Hindlimb muscle (tissue), 1 donor: ENCODE results near the gene PLEKHH2. TPM values are rescaled to one million over a fixed set of nuclear protein-coding genes. Genes with fewer than 3 reads are reported as not detected.
A peak's percentile ranks its signal among the peaks of the same experiment; 100 is the strongest.
"Not testable (repeated sequence)": the region's sequence is repeated elsewhere in the genome, so short reads cannot be mapped to it uniquely, and the experiment has no call there.

Experiments
- DNase-seq: peaks from one replicate; pipeline ENCODE4 v3.0.0-alpha.2; 2013
- polyA plus RNA-seq: library from polyadenylated mRNA; unstranded; fragments of 120-200 nt; gene quantifications from one replicate; pipeline ENCODE4 v1.2.1, GENCODE V29; 2013; ENCODE audit not compliant: insufficient read length

Gene PLEKHH2
- polyA plus RNA-seq, 1 donor: 5.6 TPM

DNA sequence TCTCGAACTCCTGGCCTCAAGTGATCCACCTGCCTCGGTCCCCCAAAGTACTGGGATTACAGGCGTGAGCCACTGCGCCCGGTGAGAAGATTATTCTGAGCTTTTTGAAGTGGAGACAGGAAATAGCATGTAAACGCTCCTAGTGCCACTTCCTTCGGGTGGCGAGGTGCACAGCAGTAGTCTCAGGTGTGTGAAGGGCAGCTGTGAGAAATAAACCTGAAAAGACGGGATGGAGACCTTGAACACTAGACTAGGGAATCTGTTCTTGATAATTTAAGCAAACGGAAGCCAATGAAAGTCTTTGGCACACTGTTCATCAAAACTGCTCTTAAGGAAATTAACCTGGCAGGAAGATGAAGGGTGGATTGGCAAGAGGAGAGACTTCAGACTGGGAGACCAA lies 439 bp upstream of the PLEKHH2 start:
- no peak for DNase-seq

DNA sequence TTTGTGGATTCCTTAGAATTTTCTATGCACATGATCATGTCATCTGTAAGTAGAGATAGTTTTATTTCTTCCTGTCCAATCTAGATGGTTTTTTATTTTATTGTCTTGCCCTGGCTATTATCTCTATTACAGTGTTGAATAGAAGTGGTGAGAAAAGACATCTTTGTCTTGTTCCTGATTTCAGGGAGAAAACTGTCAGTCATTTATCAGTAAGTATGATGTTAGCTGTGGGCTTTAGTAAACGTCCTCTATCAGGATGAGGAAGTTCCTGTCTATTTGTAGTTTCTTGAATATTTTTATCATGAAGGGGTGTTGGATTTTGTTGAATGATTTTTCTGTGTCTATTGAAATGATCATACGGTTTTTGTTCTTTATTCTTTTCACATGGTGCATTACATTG lies 5.3 kb downstream of the PLEKHH2 start:
- no peak for DNase-seq

DNA sequence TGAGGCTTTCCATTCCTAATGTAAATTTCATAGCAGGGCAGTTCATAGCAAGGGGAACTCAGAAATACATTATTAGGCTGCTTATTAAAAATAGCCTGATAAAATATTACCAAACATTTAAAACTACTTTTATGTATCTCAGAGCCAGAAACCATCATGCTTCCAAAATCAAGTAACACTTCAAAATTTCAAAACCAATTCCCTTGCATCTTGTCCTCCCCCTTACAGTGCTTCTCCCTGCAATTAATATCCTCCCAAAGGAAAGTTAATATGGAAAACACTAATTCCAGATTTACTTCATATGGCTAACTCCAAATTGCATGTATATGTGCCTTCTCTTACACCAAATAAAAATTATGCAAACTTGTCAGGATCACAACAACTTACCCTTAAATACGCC lies 6.6 kb downstream of the PLEKHH2 start:
- no peak for DNase-seq

DNA sequence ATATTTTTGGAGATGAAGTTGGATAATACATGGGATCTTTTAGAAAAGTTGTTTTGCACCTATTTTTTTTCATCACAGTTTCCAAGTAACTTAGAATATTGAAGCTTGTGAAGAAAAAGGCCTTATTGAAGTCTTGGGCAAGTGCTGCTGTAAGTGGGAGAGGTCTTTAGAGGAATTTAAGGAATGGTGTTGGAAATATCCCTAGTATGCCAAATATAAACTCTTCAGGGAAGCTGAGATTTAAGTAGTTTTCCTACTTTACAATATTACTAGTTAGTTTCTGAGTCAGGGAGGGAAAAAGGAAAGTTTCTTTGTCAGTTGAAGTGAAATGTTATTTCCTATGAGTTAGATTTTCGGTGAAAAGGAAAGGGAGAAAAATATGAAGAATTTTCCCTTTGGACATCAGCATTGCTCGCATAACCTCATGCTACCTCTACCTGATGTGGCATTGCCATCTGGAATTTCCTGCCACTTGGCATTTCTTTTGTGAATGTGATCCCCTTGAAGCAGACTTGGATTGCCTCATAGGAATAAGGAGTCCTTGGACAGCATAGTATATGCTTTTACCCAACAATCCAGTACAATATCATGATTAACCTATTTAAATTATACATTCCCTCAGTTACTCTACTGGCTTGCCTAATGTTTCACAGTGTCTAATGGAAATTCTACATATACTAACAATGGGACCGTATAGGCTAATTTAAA lies 12.1 kb downstream of the PLEKHH2 start:
- peak; percentile 58 for DNase-seq

DNA sequence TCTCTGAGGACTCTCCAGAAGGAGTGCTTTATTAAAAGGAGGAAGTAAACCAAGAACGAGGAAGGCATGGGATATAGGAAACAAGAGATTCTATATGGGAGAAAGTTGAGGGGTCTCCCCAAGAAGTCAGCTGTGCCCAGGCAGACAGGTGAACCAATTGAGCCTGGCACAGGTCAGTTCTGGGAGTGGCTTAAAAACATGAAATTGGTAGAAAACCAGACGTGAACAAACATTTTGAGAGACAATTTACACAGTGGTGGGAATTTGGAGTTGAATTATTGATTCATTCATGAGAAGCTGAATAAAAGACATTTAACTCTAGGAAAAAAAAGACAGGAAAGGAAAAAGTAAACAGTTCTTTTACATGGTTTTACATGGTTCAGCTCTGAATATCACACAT lies 16.4 kb downstream of the PLEKHH2 start:
- no peak for DNase-seq

DNA sequence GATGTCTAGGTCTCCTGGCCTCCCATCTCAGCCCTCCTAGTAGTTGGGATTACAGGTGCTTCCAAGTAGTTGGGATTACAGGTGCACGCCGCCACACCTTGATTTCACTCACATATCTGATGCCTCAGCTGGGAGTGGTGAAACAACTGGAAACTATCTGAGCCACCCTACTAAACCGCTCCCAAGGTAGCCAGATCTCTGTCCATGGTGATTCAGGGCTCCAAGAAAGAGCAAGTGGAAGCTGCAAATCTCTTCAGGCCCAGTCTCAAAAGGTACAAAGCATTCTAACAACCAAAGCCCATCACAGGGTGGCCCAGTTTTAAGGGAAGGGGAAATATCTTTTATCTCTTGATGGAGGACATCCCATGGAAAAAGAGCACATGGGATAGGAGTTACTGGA lies 20.2 kb downstream of the PLEKHH2 start:
- no peak for DNase-seq

DNA sequence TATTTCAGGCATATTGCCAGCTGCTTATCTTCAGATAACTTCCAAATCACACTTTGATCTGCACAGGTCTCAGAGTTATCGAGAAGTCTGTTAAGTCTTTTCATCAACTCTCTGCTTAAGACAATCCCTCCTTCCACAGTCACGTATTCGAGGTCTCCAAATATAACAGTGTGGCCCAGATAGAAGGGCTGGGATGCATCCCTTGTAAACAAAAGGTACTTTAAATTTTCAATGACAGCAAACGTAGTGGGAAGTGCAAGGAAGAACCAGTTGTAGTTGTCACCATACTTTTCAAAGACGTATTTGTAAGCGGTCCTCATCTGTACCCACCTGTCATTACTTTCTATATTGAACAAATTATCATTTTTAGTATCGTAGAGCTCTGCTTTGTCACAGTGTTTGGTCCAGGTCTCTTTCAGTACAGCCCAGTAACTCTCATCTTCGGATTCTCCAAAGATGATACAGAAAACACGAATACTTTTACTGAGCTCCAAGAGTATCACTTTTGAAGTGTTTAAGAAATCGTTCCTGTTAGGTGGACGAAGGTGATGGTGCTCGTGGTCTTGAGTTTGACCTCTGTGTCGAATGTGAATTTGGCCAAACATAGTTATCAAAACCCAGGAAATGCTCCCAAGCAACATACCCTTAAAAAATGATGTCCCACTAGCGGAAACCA lies 38.7 kb downstream of the PLEKHH2 start:
- DNase-seq: no peak

DNA sequence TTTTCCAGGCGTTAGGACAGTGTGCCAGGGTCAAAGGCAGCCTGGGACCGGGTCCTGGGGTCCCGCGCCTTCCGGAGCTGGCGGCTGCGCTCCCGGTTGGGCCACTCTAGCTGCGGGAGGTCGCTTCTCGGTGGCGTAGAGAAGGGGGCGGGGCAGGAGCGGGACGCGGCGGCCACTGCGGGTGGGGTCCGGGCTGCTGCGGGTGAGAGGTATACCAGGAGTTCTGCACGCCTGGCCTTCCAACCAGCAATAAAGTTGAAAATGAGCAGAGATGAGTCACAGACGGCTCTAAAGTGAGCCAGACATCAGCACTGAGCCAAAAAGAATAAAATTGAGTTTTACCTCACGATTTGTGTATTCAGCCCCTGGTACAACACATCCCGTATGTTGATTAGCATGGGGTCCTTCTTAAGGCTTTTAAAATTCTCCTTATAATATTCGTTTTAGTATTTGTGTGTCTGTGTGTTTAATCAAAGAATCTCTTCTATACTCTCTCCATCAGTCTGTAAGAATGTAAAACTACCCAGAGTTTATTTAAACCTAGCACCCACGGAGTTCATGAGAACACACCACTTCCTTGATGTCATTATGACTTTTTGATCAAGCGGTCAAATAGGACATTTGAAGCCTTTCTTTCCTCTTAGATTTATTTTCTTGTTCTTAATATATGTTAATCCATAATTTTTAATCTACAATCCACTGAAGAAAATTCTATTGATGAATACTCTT lies 39.4 kb downstream of the PLEKHH2 start, which contains the start of gene C1GALT1C1L:
Gene C1GALT1C1L, minus strand, starts transcription at position 108 of the 729 bp plus-strand sequence. Its CDS starts 107 bp downstream, at position 1.
- DNase-seq: peak; percentile 57

DNA sequence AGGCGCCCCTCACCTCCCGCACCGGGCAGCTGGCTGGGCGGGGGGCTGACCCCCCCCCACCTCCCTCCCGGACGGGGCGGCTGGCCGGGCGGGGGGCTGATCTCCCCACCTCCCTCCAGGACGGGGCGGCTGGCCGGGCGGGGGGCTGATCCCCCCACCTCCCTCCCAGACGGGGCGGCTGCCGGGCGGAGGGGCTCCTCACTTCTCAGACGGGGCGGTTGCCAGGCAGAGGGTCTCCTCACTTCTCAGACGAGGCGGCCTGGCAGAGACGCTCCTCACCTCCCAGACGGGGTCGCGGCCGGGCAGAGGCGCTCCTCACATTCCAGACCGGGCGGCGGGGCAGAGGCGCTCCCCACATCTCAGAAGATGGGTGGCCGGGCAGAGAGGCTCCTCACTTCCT lies 40.7 kb downstream of the PLEKHH2 start:
- not testable (repeated sequence) for DNase-seq

DNA sequence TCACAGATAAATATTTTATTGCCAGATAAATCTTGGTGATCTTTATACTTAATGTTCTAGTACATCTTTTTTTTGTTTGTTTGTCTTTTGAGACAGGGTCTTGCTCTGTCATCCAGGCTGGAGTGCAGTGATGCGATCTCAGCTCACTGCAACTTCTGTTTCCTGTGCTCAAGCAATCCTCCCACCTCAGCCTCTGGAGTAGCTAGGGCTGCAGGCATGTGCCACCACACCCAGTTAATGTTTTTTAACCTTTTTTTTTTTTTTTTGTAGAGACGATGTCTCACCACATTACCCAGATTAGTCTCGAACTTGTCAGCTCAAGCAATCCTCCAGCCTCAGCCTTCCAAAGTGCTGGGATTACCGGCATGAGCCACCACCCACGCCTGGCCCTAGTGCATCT lies 48.3 kb downstream of the PLEKHH2 start:
- DNase-seq: no peak

DNA sequence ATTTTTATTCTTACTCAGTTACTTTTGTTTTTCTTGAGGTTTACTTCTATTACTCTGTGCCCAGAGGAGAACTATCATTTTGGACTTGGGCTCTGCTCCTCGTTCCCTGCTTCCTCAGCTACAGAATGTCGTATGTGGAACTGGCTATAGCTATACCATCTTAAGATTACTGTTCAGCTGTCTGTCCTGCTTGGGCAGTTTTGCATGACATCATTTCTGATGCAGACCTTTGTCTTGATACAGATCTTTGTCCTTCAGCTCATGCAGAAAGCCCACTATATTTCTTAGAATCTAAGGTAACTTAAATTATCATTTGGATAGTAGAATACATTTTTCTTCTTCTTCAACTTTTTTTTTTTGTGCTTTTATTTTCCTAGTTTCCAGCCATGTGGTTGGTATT lies 52.9 kb downstream of the PLEKHH2 start:
- DNase-seq: no peak

DNA sequence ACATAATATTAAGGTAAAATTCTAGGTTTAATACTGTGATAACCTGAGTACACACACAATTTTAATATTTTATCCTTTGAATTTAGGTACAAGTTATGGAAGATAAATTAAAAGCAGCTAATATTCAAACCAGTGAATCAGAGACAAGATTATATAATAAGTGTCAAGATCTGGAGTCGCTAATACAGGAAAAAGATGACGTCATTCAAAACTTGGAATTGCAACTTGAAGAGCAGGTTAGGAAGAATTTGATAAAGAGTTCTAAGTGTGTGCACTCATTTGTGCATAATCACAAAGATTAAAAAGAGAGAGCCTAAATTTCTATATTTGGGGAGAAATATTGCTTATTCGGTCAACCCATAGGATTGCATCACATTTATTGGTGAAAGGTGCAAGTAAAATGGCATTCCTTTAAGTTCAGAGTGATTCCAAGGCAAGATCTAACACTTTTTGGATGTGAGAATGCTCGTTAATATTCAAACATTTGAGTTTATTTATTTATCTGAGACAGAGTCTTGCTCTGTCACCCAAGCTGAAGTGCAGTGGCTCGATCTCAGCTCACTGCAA lies 55.5 kb downstream of the PLEKHH2 start:
- DNase-seq: no peak

DNA sequence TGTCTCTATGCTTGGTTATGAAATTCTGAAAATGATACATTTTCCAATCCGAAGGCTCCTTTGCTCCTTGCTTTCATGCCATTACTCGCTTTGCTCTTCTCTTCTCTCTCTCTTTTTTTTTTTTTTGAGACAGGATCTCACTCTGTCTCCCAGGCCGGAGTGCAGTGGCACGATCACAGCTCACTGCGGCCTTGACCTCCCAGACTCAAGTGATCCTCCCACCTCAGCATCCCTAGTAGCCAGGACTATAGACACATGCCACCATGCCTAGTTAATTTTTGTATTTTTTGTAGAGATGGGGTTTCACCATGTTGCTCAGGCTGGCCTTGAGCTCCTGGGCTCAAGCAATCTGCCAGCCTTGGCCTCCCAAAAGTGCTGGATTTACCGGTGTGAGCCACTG lies 61.1 kb downstream of the PLEKHH2 start:
- DNase-seq: not testable (repeated sequence)

DNA sequence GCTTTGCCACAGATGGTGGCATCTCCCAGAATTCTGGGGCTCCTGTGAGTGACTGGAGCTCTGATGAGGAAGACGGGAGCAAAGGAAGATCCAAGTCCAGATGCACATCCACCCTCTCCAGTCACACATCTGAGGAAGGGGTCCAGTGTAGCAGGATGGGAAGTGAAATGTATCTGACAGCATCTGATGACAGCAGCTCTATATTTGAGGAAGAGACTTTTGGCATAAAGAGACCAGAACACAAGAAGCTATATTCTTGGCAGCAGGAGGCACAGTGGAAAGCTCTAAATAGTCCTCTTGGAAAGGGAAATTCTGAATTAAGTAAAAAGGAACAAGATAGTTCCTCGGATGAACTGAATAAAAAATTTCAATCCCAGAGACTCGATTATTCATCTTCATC lies 62.7 kb downstream of the PLEKHH2 start:
- DNase-seq: no peak

DNA sequence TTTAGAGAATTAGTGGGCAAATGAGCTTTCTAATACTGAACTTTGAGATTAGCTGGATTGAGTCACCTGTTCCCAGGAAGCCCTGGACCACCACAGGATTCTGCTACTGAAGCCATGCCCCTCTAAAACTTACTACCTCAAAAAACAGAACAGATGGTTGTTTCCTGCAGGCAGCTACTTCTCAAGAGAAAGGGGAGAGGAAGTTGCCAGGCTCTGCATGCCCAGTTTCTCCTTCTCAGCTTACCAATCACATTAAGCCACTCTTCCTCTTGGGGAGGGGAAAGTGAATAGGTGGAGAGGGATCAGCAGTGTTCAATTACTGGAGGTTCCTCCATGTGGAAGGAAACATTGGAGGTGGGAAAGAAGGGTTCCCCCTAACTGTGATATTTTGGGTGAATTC lies 64.1 kb downstream of the PLEKHH2 start:
- no peak for DNase-seq

DNA sequence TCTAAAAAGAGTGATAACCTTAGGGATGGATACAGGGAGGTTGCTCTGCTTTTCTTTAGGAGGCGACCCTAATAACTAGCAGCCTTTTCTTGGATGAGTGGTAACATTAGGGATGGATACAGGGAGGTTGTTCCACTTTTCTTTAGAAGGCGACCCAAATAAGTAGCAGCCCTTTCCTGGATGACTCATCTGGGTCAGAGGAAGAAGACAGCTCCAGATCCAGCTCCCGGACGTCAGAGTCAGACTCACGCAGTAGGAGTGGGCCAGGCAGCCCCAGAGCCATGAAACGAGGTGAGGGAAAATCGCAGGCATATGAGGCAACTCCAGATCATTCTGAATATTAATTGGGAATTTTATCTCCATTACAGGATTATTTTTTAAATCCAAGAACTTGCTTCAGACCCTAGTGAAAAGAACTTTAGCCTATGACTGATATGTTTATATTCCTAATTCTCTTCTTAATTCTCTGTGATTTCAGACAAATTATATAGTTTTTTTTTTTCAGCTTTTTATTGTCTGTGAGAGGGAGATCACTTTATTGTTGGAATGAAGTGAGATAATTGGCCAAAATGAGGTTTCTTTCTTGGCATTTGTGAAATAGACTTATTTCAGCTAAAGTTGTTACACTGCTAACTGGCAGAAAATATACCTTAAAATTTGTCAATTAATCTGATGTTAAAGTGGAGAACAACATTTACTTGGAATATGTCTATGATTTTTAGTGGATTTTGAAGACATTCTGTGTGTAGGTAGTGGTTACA lies 70.4 kb downstream of the PLEKHH2 start:
- DNase-seq: peak; percentile 49

DNA sequence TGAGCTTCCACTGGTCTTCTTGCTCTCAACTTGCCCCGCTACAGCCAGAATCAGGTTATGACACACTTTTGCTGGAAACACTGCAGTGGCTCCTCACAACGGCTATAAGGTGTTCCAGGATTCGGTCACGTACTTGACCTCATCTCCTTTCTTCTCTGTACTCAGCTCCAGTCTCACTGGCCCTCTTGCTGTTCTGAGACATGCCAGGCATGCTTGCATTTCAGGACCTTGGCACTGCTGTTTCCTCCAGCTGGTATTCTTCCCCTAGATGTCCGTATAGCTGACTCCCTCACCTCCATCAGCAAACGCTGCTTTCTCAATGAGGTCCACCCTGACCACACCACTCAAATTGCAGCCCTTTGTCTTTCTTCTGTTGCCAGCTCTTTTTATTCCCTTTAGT lies 71.1 kb downstream of the PLEKHH2 start:
- no peak for DNase-seq

DNA sequence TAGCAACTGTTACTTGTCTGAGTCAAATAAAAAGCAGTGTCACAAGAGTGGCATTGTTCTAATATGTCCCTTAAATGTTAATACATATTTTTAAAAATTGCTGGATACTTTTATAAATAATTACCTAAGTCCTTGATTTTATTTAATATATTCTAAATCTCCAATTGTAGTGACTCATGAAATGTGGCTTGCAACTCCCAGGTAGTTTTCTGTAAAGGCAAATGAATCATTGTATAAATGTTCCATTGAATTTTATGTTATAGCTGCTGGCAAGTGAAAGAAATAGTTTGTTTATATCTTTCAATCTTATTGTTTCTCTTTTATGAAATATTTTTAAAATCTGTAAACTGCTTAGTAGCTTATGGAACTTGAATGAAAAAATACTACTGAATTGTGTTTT lies 71.8 kb downstream of the PLEKHH2 start:
- no peak for DNase-seq

DNA sequence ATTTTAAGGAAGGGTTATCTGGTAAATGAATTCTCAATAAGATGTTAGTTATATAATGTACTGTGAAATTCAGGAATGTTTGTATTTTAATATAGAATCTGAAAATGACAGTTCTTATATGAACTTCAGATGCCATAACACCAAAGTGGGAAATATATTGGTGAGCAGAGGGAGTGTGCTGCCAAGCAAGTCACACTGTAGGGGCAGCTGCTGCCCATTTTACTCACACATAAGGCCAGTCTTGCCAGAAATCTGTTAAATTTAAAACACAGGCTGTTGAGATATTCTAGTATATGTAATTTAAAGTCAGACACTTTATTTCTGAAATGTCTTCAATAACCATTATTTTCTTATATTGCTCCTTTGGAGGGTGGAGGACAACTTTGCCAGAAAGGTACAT lies 73.8 kb downstream of the PLEKHH2 start:
- DNase-seq: no peak

DNA sequence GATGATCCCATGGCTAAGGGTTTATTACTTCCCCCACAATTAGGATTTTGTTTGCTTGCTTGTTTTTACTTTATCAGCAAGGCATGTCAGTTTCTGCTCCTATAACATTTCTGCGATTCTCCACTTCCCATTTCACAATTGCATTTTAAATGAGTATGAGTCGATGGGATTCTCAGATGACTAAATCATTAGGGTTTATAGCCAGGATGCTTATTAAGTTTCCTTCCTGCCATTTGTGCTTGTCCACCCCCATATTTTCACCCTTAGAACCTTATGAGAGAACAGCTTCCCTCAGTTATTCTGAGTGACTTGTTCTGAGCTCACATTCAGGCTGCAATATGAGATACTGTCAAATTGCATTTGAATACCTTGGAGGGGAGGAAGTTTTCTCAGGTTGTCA lies 77.1 kb downstream of the PLEKHH2 start:
- no peak for DNase-seq

DNA sequence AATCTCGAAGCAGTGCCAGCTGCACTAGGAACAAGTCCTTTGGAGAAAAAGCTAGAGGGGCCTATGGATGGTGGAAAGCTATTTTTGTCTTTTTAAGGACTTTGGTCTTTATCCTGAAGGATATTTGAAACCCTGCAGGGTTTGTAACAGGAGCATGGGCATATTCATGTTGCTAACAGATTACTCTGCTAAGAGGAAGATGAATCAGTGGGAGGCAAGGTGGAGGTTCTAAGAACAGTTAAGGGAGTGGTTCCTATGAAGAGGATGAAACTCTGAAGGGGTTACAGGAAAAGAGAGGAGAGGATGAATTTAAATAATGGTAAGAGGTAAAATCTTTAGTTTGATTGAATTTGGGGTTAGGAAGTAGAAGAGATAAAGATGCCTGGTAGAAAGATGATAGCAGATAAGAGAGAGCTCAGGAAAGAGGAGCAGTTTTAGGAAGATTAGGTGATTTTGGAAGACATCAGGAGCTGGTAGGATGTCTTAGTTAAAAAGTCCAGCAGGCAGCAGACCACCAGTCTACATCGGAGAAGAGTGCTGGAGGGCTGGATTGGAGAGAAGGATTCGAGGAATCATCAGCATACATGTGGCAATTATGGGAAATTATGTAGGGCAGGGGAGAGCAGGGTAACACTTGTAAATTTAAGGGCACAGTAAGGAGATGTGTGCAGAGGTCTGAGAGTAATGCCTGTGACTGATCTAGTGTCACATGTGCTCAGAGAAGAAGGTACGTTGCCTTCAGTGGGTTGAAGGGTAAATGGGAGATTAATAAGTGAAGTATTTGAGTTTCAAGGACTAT lies 78.4 kb downstream of the PLEKHH2 start:
- DNase-seq: no peak

DNA sequence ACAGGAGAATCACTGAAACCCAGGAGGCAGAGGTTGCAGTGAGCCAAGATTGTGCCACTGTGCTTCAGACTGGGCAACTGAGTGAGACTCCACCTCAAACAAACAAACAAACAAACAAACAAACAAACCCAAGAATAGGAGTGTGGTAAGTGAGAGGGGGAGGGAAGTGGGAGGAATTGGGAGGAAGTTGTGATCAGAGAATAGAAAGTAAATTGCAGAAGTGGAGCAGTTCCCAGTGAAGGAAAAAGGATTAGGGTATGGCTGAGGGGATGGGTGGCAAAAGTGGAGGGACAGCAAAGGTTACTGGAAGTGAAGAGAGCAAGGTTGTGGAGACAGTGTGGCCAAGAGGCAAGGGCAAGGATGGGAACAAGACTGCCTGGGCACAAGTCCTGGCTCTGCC lies 80.3 kb downstream of the PLEKHH2 start:
- DNase-seq: no peak
